PFSK-1 (cell line): Measurements from ENCODE around the gene FOS.

ENCODE experiments used
- REST ChIP-seq, 2 experiments: IDR thresholded peaks; 2 replicates each; pipeline versions ENCODE4 v1.6.1 to v1.8.0; 2011 to 2012; ENCODE audit warnings: low read depth in 2 of 2, low read length in 2 of 2, control low read depth in 1 of 2, inconsistent platforms in 1 of 2, mild to moderate bottlenecking in 1 of 2, moderate library complexity in 1 of 2; ENCODE audit not compliant: insufficient read depth in 1 of 2
- TAF1 ChIP-seq: IDR thresholded peaks from 2 replicates; pipeline ENCODE4 v1.6.1; 2012; ENCODE audit warnings: low read length, control low read depth, borderline replicate concordance; ENCODE audit not compliant: insufficient read depth

- TF ChIP-seq TAF1 (no peak), REST (IDR thresholded peaks at IDR 0.05; ENCODE audit: insufficient read depth in 1 of 2, low read depth in 2 of 2, low read length in 2 of 2) (peak; percentile 69 to 83)
Measured at GRCh38 chr14:75254901-75255584, 23.6 kb upstream of the FOS start.
